Activated naive CD4-positive, alpha-beta T cell treated with anti-CD3 and anti-CD28 coated beads, Interleukin-2, amount 50 U/mL, for 72 hours (primary cell): ENCODE results near the gene HBQ1. TPM values are rescaled to one million over a fixed set of nuclear protein-coding genes. Genes with fewer than 3 reads are reported as not detected.
"Not testable (repeated sequence)": the region's sequence is repeated elsewhere in the genome, so short reads cannot be mapped to it uniquely, and the experiment has no call there.

ENCODE experiments used
- ATAC-seq, 2 donors: fragments of 150-1000 bp; cut with Tn5 transposase; 2 replicates each; pipeline ENCODE4 v1.10.0; 2021; ENCODE audit warnings: mild to moderate bottlenecking in 2 of 2, moderate library complexity in 2 of 2
- DNase-seq, 2 donors: peaks; one replicate each; pipeline ENCODE4 v3.0.0; 2021 to 2022; ENCODE audit warnings: low spot score in 2 of 2
- H3K27ac Mint-ChIP-seq, 2 donors: one replicate each; pipeline ENCODE4 v1.8.0; 2022; ENCODE audit warnings: mild to moderate bottlenecking in 2 of 2, mixed read lengths in 2 of 2
- H3K36me3 Mint-ChIP-seq, 2 donors: one replicate each; pipeline ENCODE4 v1.8.0; 2022; ENCODE audit warnings: mixed read lengths in 2 of 2
- H3K9me3 Mint-ChIP-seq, 2 donors: one replicate each; pipeline ENCODE4 v1.8.0; 2022; ENCODE audit warnings: mixed read lengths in 2 of 2
- total RNA-seq, 2 donors: library from RNA; stranded (reverse); gene quantifications; one replicate each; pipeline ENCODE4 v1.2.3, GENCODE V29; 2022

Gene HBQ1
- total RNA-seq, 2 donors from 2014 or later, result 2.1 TPM; not detected in 1

GRCh38 chr16:154217-155030 lies 25.8 kb upstream of the HBQ1 start:
- Mint-ChIP-seq H3K36me3 (no peaks in the 10 kb centered on the region), H3K9me3 (no peaks in the 10 kb centered on the region), H3K27ac (no peak overlapping the region)
- no peak for DNase-seq
- peak; percentile 53 to 77 for ATAC-seq

GRCh38 chr16:155031-155398 lies 25.2 kb upstream of the HBQ1 start:
- Mint-ChIP-seq H3K36me3 (no peaks in the 10 kb centered on the region), H3K27ac (no peak overlapping the region), H3K9me3 (no peaks in the 10 kb centered on the region)
- no peak for ATAC-seq
- no peak for DNase-seq

GRCh38 chr16:159136-159849 lies 21.0 kb upstream of the HBQ1 start:
- DNase-seq (no peak), ATAC-seq (no peak)
- no peaks in the 10 kb centered on the region for H3K9me3 Mint-ChIP-seq
- no peak overlapping the region for H3K27ac Mint-ChIP-seq
- no peaks in the 10 kb centered on the region for H3K36me3 Mint-ChIP-seq

GRCh38 chr16:160242-160641 lies 20.0 kb upstream of the HBQ1 start:
- not testable (repeated sequence) for DNase-seq, H3K9me3 Mint-ChIP-seq, H3K27ac Mint-ChIP-seq, ATAC-seq, H3K36me3 Mint-ChIP-seq

- ATAC-seq, result no peak
- Mint-ChIP-seq H3K27ac (no peak overlapping the region), H3K9me3 (no peaks in the 10 kb centered on the region), H3K36me3 (no peaks in the 10 kb centered on the region)
- DNase-seq, result no peak
Observed at GRCh38 chr16:160691-161190, 19.5 kb upstream of the HBQ1 start.

GRCh38 chr16:162271-162991 lies 17.8 kb upstream of the HBQ1 start:
- Mint-ChIP-seq H3K36me3 (no peaks in the 10 kb centered on the region), H3K9me3 (no peaks in the 10 kb centered on the region), H3K27ac (no peak overlapping the region)
- ATAC-seq, result no peak
- no peak for DNase-seq

GRCh38 chr16:163139-163538 lies 17.1 kb upstream of the HBQ1 start:
- ATAC-seq, H3K9me3 Mint-ChIP-seq, H3K36me3 Mint-ChIP-seq, DNase-seq, H3K27ac Mint-ChIP-seq: not testable (repeated sequence)

GRCh38 chr16:163696-164095 lies 16.6 kb upstream of the HBQ1 start:
- H3K36me3 Mint-ChIP-seq, H3K9me3 Mint-ChIP-seq, H3K27ac Mint-ChIP-seq: not testable (repeated sequence)

GRCh38 chr16:164134-164823 lies 16.0 kb upstream of the HBQ1 start:
- DNase-seq, H3K36me3 Mint-ChIP-seq, H3K9me3 Mint-ChIP-seq, H3K27ac Mint-ChIP-seq: not testable (repeated sequence)
- peak; percentile 41 to 67 for ATAC-seq

More at GRCh38 chr16:163696-164095, 16.6 kb upstream of the HBQ1 start:
- not testable (repeated sequence) for ATAC-seq, DNase-seq

GRCh38 chr16:164827-165538 lies 15.3 kb upstream of the HBQ1 start:
- Mint-ChIP-seq H3K9me3 (no peaks in the 10 kb centered on the region), H3K36me3 (no peaks in the 10 kb centered on the region), H3K27ac (no peak overlapping the region)
- ATAC-seq, result peak in 1 of 2 donors; percentile 39
- DNase-seq, result no peak

- ATAC-seq, result peak in 1 of 2 donors; percentile 20
- Mint-ChIP-seq H3K36me3 (no peaks in the 10 kb centered on the region), H3K27ac (no peak within 1 kb of the TSS), H3K9me3 (no peaks in the 10 kb centered on the region)
- DNase-seq, result no peak
Observed at GRCh38 chr16:165539-166374, 14.5 kb upstream of the HBQ1 start, which contains the start of gene HBM. HBM (plus strand) TSS chr16:165978; CDS start chr16:165998, 20 bp downstream.

- Mint-ChIP-seq H3K27ac (no peak overlapping the region), H3K36me3 (no peaks in the 10 kb centered on the region), H3K9me3 (no peaks in the 10 kb centered on the region)
- no peak for ATAC-seq
- no peak for DNase-seq
Observed at GRCh38 chr16:166375-167121, 13.7 kb upstream of the HBQ1 start.

- no peaks in the 10 kb centered on the region for H3K9me3 Mint-ChIP-seq
- H3K36me3 Mint-ChIP-seq, result no peaks in the 10 kb centered on the region
- H3K27ac Mint-ChIP-seq, result no peak overlapping the region
- DNase-seq, result no peak
- no peak for ATAC-seq
Observed at GRCh38 chr16:167122-167690, 13.1 kb upstream of the HBQ1 start.

- ATAC-seq (no peak), DNase-seq (no peak)
- no peak overlapping the region for H3K27ac Mint-ChIP-seq
Observed at GRCh38 chr16:168424-168823, 11.8 kb upstream of the HBQ1 start.

More at GRCh38 chr16:168424-168823, 11.8 kb upstream of the HBQ1 start:
- H3K9me3 Mint-ChIP-seq, result no peaks in the 10 kb centered on the region
- no peaks in the 10 kb centered on the region for H3K36me3 Mint-ChIP-seq
